DND-41 (cell line): ENCODE results near the gene CSAD.

Source experiments
- ATAC-seq: fragments of 200-7000 bp; cut with Tn5 transposase; 3 replicates; pipeline ENCODE4 v1.9.1; 2021; ENCODE audit warnings: low read depth; ENCODE audit not compliant: insufficient read depth
- DNase-seq: peaks from one replicate; pipeline ENCODE4 v3.0.0-alpha.2; 2020
- H2AFZ ChIP-seq: 2 replicates; pipeline ENCODE4 v1.6.0; 2012; ENCODE audit warnings: low read depth, low read length
- H3K27ac ChIP-seq: 2 replicates; pipeline ENCODE4 v1.5.1; 2012; ENCODE audit warnings: low read length, inconsistent platforms
- H3K27me3 ChIP-seq: fragments of 200-600 bp; sonication (generic); 2 replicates; pipeline ENCODE4 v1.6.0; 2012; ENCODE audit warnings: low read length, mild to moderate bottlenecking, inconsistent platforms; ENCODE audit not compliant: insufficient read depth, poor library complexity
- H3K36me3 ChIP-seq: 2 replicates; pipeline ENCODE4 v1.5.1; 2012; ENCODE audit warnings: low read length, inconsistent platforms; ENCODE audit not compliant: insufficient read depth
- H3K4me1 ChIP-seq: 2 replicates; pipeline ENCODE4 v1.5.1; 2012; ENCODE audit warnings: mild to moderate bottlenecking, low read length; ENCODE audit not compliant: insufficient read depth
- H3K4me2 ChIP-seq: 2 replicates; pipeline ENCODE4 v1.6.0; 2012; ENCODE audit warnings: mild to moderate bottlenecking, moderate library complexity, low read length, inconsistent platforms; ENCODE audit not compliant: insufficient read depth
- H3K4me3 ChIP-seq, 2 experiments: fragments of 200-600 bp in 1 of 2; shearing (Covaris generic) in 1 of 2; 2 replicates each; pipeline ENCODE4 v1.5.1; 2012 to 2016; ENCODE audit warnings: inconsistent platforms in 2 of 2, low read length in 2 of 2, mild to moderate bottlenecking in 2 of 2, low read depth in 1 of 2, moderate library complexity in 1 of 2
- H3K79me2 ChIP-seq: 2 replicates; pipeline ENCODE4 v1.6.0; 2012; ENCODE audit warnings: low read length, inconsistent platforms; ENCODE audit not compliant: insufficient read depth
- H3K9ac ChIP-seq: 2 replicates; pipeline ENCODE4 v1.6.0; 2012; ENCODE audit warnings: low read depth, mild to moderate bottlenecking, inconsistent platforms, low read length, moderate library complexity
- H3K9me3 ChIP-seq: 2 replicates; pipeline ENCODE4 v1.5.1; 2012; ENCODE audit warnings: low read length, moderate library complexity, mild to moderate bottlenecking, inconsistent platforms; ENCODE audit not compliant: insufficient read depth, severe bottlenecking
- H4K20me1 ChIP-seq: 2 replicates; pipeline ENCODE4 v1.6.0; 2012; ENCODE audit warnings: low read length; ENCODE audit not compliant: insufficient read depth
- EZH2 ChIP-seq: IDR thresholded peaks from 3 replicates; pipeline ENCODE4 v1.6.1; 2012; ENCODE audit warnings: borderline replicate concordance, low read depth, mild to moderate bottlenecking, moderate library complexity, low read length, inconsistent platforms; ENCODE audit not compliant: severe bottlenecking
- TF ChIP-seq, protein P1 (sequence below): IDR thresholded peaks from 2 replicates; pipeline ENCODE4 v1.5.1; 2012; ENCODE audit warnings: borderline replicate concordance, low read length, moderate library complexity, mild to moderate bottlenecking; ENCODE audit not compliant: poor library complexity, severe bottlenecking; ENCODE audit errors: extremely low read depth

Gene CSAD

DNA sequence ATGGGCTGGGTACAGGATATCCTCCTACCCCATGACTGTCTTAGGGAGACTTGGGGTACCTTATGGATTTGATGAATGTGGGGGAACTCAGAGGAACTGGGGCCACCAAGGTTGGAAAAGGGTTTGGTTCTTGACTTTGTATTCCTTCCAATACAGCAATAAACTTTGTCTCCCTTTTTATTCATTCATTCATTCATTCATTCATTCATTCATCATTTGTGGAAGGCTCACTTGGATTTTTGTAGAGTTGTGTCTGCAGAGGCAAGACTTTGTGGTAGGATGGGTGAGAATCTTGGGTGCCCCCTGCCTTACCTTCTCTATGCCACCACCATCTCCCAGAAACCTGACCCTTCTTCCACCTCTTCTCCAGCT lies 56.4 kb downstream of the CSAD start:
- H3K4me1 ChIP-seq = no peaks in the 10 kb centered on the region
- H3K27ac ChIP-seq = no peak overlapping the region
- H2AFZ ChIP-seq = no peak overlapping the region
- no peaks in the 10 kb centered on the region for H3K36me3 ChIP-seq
- H3K4me2 ChIP-seq = no peak overlapping the region
- H3K79me2 ChIP-seq = no peaks in the 10 kb centered on the region
- H3K9ac ChIP-seq = no peak overlapping the region
- TF ChIP-seq, protein P1, sequence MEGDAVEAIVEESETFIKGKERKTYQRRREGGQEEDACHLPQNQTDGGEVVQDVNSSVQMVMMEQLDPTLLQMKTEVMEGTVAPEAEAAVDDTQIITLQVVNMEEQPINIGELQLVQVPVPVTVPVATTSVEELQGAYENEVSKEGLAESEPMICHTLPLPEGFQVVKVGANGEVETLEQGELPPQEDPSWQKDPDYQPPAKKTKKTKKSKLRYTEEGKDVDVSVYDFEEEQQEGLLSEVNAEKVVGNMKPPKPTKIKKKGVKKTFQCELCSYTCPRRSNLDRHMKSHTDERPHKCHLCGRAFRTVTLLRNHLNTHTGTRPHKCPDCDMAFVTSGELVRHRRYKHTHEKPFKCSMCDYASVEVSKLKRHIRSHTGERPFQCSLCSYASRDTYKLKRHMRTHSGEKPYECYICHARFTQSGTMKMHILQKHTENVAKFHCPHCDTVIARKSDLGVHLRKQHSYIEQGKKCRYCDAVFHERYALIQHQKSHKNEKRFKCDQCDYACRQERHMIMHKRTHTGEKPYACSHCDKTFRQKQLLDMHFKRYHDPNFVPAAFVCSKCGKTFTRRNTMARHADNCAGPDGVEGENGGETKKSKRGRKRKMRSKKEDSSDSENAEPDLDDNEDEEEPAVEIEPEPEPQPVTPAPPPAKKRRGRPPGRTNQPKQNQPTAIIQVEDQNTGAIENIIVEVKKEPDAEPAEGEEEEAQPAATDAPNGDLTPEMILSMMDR = no peak
- TF ChIP-seq EZH2 = no peak
- H3K27me3 ChIP-seq = peaks cover 7% of the 10 kb centered on the region
- H3K9me3 ChIP-seq = no peaks in the 10 kb centered on the region
- ATAC-seq (no peak), DNase-seq (no peak)
- no peaks in the 10 kb centered on the region for H4K20me1 ChIP-seq
- H3K4me3 ChIP-seq = no peak overlapping the region

DNA sequence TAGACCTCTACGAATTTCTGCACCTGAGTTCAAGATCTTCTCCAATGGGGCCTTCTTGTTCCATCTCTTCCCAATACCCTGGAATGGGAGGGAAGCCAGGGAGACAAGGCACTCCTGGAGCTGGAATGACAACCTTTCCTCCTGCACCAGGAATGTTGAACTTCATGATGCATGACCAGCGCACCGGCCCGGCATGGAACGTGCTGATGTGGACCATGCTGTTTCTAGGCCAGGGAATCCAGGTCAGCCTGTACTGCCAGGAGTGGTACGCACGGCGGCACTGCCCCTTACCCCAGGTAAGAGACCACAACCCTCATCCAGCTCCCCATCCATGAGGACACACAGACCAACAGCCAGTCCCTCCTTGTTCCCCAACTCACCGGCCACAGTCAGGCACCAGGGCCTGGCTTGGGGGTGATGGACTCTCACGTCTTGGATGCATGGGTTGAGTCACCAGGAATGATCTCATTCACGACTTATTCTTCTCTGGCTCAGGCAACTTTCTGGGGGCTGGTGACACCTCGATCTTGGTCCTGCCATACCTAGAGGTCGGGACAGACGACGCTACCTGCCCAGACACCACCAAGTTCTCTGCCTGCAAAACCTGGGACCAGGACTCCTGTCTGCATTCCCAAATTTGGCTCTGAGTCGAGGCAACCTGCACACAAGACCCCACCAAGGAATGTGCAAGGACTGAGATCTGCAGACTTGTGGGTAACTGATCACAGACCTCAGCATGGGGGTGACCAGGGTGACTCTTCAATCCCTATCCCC lies 57.0 kb downstream of the CSAD start:
- H3K36me3 ChIP-seq = no peaks in the 10 kb centered on the region
- H3K4me3 ChIP-seq = no peak overlapping the region
- no peaks in the 10 kb centered on the region for H3K79me2 ChIP-seq
- H3K27me3 ChIP-seq = peaks cover 7% of the 10 kb centered on the region
- no peaks in the 10 kb centered on the region for H3K4me1 ChIP-seq
- TF ChIP-seq, protein P1 = no peak
- no peak for TF ChIP-seq EZH2
- no peak overlapping the region for H3K27ac ChIP-seq
- DNase-seq (no peak), ATAC-seq (no peak)
- H2AFZ ChIP-seq = no peak overlapping the region
- no peak overlapping the region for H3K4me2 ChIP-seq
- no peaks in the 10 kb centered on the region for H3K9me3 ChIP-seq
- H3K9ac ChIP-seq = no peak overlapping the region
- H4K20me1 ChIP-seq = no peaks in the 10 kb centered on the region

DNA sequence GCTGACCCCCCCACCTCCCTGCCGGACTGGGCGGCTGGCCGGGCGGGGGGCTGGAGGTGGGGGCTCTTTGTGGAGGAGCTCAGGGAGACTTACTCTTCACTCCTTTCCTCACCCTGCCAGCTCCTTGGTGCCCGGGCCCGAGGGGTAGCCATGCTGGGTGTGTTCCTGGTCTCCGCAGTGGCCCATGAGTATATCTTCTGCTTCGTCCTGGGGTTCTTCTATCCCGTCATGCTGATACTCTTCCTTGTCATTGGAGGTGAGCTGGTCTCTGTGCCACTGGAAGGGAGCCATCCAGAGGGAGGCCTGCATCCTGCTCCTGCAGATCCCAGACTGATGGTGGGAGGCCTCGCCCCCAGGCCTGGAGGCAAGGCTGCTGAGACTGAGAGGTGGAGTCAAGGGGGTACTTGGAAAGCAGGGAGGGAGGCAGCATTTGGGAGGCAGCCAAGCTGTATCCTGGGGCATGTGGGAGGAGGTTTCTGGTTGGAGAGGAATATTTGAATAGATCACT lies 57.7 kb downstream of the CSAD start:
- H3K4me3 ChIP-seq = no peak overlapping the region
- H3K79me2 ChIP-seq = no peaks in the 10 kb centered on the region
- TF ChIP-seq, protein P1 = no peak
- no peak for TF ChIP-seq EZH2
- peaks cover 4% of the 10 kb centered on the region for H3K27me3 ChIP-seq
- H3K27ac ChIP-seq = no peak overlapping the region
- H3K9me3 ChIP-seq = no peaks in the 10 kb centered on the region
- H4K20me1 ChIP-seq = no peaks in the 10 kb centered on the region
- H3K36me3 ChIP-seq = no peaks in the 10 kb centered on the region
- no peak for ATAC-seq
- no peak overlapping the region for H2AFZ ChIP-seq
- no peak overlapping the region for H3K9ac ChIP-seq
- no peak overlapping the region for H3K4me2 ChIP-seq
- H3K4me1 ChIP-seq = no peaks in the 10 kb centered on the region
- no peak for DNase-seq
